ENCODE results near the gene TARBP1.

- no peak for TF ChIP-seq POLR2A (IDR thresholded peaks at IDR 0.05; ENCODE audit: low read depth)
- TF ChIP-seq POLR2AphosphoS5 (IDR thresholded peaks at IDR 0.05) = no peak
- no peak for TF ChIP-seq EP300 (IDR thresholded peaks at IDR 0.05)
- no peak for TF ChIP-seq CTCF (IDR thresholded peaks at IDR 0.05)
Observed at GRCh38 chr1:234515411-234515810, 36.4 kb upstream of the TARBP1 start.
